SK-N-SH (cell line): Measurements from ENCODE around the gene LLGL2. TPM values are rescaled to one million over a fixed set of nuclear protein-coding genes. Genes with fewer than 3 reads are reported as not detected.

ENCODE experiments used
- CTCF ChIA-PET: fragments of 300-600, 350-600 bp; formaldehyde crosslinking; extraction: SDS; loops from one replicate; lab custom pipeline; 2021; lab: Yijun Ruan, JAX
- POLR2A ChIA-PET: fragments of 350-600 bp; sonication (Branson Sonifier 250); formaldehyde crosslinking; extraction: SDS; loops from one replicate; lab custom pipeline; 2020; ENCODE audit warnings: antibody characterized with exemption, inconsistent platforms; lab: Yijun Ruan, JAX
- DNase-seq: peaks from one replicate; pipeline ENCODE4 v3.0.0; 2012
- H2AFZ ChIP-seq: fragments of 200-600 bp; sonication (generic); 2 replicates; pipeline ENCODE4 v1.8.1; 2016; ENCODE audit warnings: antibody characterized with exemption, mild to moderate bottlenecking, low read depth
- H3F3A ChIP-seq: fragments of 200-600 bp; sonication (generic); replicated peaks from 2 replicates; pipeline ENCODE3; 2016; ENCODE audit warnings: antibody characterized with exemption, mild to moderate bottlenecking; ENCODE audit not compliant: insufficient read depth
- H3K27ac ChIP-seq, 2 experiments: fragments of 200-500 bp in 1 of 2; fragments of 200-600 bp in 1 of 2; sonication (Bioruptor generic) in 1 of 2; sonication (generic), shearing (Covaris generic) in 1 of 2; 2 replicates each; pipeline versions ENCODE4 v1.5.1 to v1.6.1; 2014 to 2016; ENCODE audit warnings: low read depth in 2 of 2, inconsistent platforms in 1 of 2, low read length in 1 of 2, mild to moderate bottlenecking in 1 of 2, mixed read lengths in 1 of 2
- H3K27me3 ChIP-seq: fragments of 200-600 bp; sonication (generic), shearing (Covaris generic); 2 replicates; pipeline ENCODE4 v1.6.1; 2016; ENCODE audit warnings: mixed run types; ENCODE audit not compliant: insufficient read depth
- H3K36me3 ChIP-seq, 2 experiments: fragments of 200-500 bp in 1 of 2; fragments of 200-600 bp in 1 of 2; sonication (Bioruptor generic) in 1 of 2; sonication (generic) in 1 of 2; replicated peaks in 1 of 2; 2 replicates each; pipeline versions ENCODE3 to v1.5.1; 2014 to 2016; ENCODE audit warnings: low read length in 1 of 2, mild to moderate bottlenecking in 1 of 2; ENCODE audit not compliant: insufficient read depth in 2 of 2, control insufficient read depth in 1 of 2
- H3K4me1 ChIP-seq, 2 experiments: fragments of 200-500 bp in 1 of 2; fragments of 200-600 bp in 1 of 2; sonication (Bioruptor generic) in 1 of 2; sonication (generic), shearing (Covaris generic) in 1 of 2; 2 replicates each; pipeline versions ENCODE4 v1.5.1 to v1.6.1; 2014 to 2016; ENCODE audit warnings: low read depth in 1 of 2, low read length in 1 of 2, mixed run types in 1 of 2; ENCODE audit not compliant: insufficient read depth in 2 of 2, control insufficient read depth in 1 of 2
- H3K4me2 ChIP-seq: fragments of 200-600 bp; sonication (generic), shearing (Covaris generic); 2 replicates; pipeline ENCODE4 v1.6.1; 2017; ENCODE audit warnings: mixed run types
- H3K4me3 ChIP-seq, 2 experiments: fragments of 200-500 bp in 1 of 2; fragments of 200-600 bp in 1 of 2; sonication (Bioruptor generic) in 1 of 2; sonication (generic), shearing (Covaris generic) in 1 of 2; 2 replicates each; pipeline versions ENCODE4 v1.5.1 to v1.8.1; 2014 to 2016; ENCODE audit warnings: low read depth in 2 of 2, inconsistent platforms in 1 of 2, low read length in 1 of 2, mild to moderate bottlenecking in 1 of 2, mixed read lengths in 1 of 2, moderate library complexity in 1 of 2
- H3K79me2 ChIP-seq: fragments of 200-600 bp; sonication (generic); 2 replicates; pipeline ENCODE4 v1.8.1; 2017; ENCODE audit warnings: mild to moderate bottlenecking; ENCODE audit not compliant: insufficient read depth
- H3K9ac ChIP-seq: fragments of 200-600 bp; sonication (generic); 2 replicates; pipeline ENCODE4 v1.6.1; 2017; ENCODE audit warnings: mixed run types
- H3K9me2 ChIP-seq: fragments of 200-600 bp; sonication (generic); 2 replicates; pipeline ENCODE4 v1.6.1; 2017; ENCODE audit warnings: mixed run types
- H3K9me3 ChIP-seq: fragments of 200-600 bp; sonication (generic); 2 replicates; pipeline ENCODE4 v1.6.1; 2017; ENCODE audit warnings: mixed run types, mild to moderate bottlenecking, moderate library complexity
- H4K20me1 ChIP-seq: fragments of 200-600 bp; sonication (generic); 2 replicates; pipeline ENCODE4 v1.6.1; 2017; ENCODE audit warnings: mild to moderate bottlenecking, mixed run types; ENCODE audit not compliant: insufficient read depth
- CHD2 ChIP-seq: fragments of 150-350 bp; IDR thresholded peaks from 2 replicates; pipeline ENCODE4 v1.6.1; 2018; ENCODE audit warnings: low read length; ENCODE audit not compliant: partially characterized antibody
- ELF1 ChIP-seq: IDR thresholded peaks from 2 replicates; pipeline ENCODE4 v1.4.0; 2012
- EZH2phosphoT487 ChIP-seq: fragments of 200-600 bp; sonication (generic); IDR thresholded peaks from 2 replicates; pipeline ENCODE4 v1.6.1; 2017; ENCODE audit warnings: low read depth, mixed run types, mild to moderate bottlenecking, antibody characterized with exemption, moderate library complexity, borderline replicate concordance
- FOSL2 ChIP-seq: IDR thresholded peaks from 2 replicates; pipeline ENCODE4 v1.4.0; 2012; ENCODE audit warnings: low read depth, mild to moderate bottlenecking, moderate library complexity, borderline replicate concordance
- FOXJ3 ChIP-seq: sonication (generic); formaldehyde crosslinking; IDR thresholded peaks from 2 replicates; pipeline ENCODE4 v1.5.1; 2020; ENCODE audit warnings: mild to moderate bottlenecking, missing genetic modification reagents
- GATA2 ChIP-seq: sonication (generic); formaldehyde crosslinking; IDR thresholded peaks from 2 replicates; pipeline ENCODE4 v1.5.0; 2020; ENCODE audit warnings: mild to moderate bottlenecking, missing genetic modification reagents
- NRF1 ChIP-seq: IDR thresholded peaks from 2 replicates; pipeline ENCODE4 v1.6.1; 2012; ENCODE audit warnings: low read depth, mild to moderate bottlenecking, low read length
- PBX3 ChIP-seq: IDR thresholded peaks from 2 replicates; pipeline ENCODE4; 2012
- RCOR1 ChIP-seq: fragments of 150-350 bp; IDR thresholded peaks from 2 replicates; pipeline ENCODE4 v1.6.1; 2017; ENCODE audit warnings: antibody characterized with exemption, low read length
- RFX5 ChIP-seq: IDR thresholded peaks from 2 replicates; pipeline ENCODE4 v1.6.1; 2012; ENCODE audit warnings: mild to moderate bottlenecking, improper control_type of control experiment, low read length
- TAF1 ChIP-seq: IDR thresholded peaks from 2 replicates; pipeline ENCODE4 v1.6.1; 2012; ENCODE audit warnings: low read depth, mild to moderate bottlenecking, low read length, moderate library complexity, borderline replicate concordance
- YY1 ChIP-seq: IDR thresholded peaks from 2 replicates; pipeline ENCODE4 v1.4.0; 2012; ENCODE audit warnings: low read depth, mild to moderate bottlenecking
- WGBS: methylation state at CpG from one replicate; pipeline ENCODE4 v1.1.6; 2017; ENCODE audit warnings: low lambda C conversion rate; 5-methylcytosine and 5-hydroxymethylcytosine counted together
- polyA plus RNA-seq, 3 experiments: library from polyadenylated mRNA; depleted of rRNA; stranded (reverse); fragments of >200 nt; gene quantifications; 2 replicates each; pipeline ENCODE4 v1.2.3, GENCODE V29; 2012

LLGL2 gene
- polyA plus RNA-seq, 1 of the 3 experiments (the other 2 are of a cell fraction): 6.7 TPM

- Histone ChIP-seq H3K4me3 (no peak overlapping the region), H3K9me2 (no peaks in the 10 kb centered on the region), H2AFZ (no peak overlapping the region), H3K4me2 (no peak overlapping the region), H3K4me1 (peaks cover 0 to 10% of the 10 kb centered on the region in 2 experiments; a peak in 1 of 4 replicates), H3F3A (no peaks in the 10 kb centered on the region), H3K9me3 (no peaks in the 10 kb centered on the region), H3K27me3 (no peaks in the 10 kb centered on the region), H3K79me2 (0 out of 2 replicates have a peak, but pooled peaks cover 3% of the 10 kb centered on the region), H4K20me1 (peaks cover 8% of the 10 kb centered on the region; the same call in 1 of the 2 replicates), H3K27ac (no peak overlapping the region), H3K9ac (no peak overlapping the region), H3K36me3 (peaks cover 0 to 47% of the 10 kb centered on the region in 2 experiments)
- ChIA-PET CTCF (interaction anchor here (1.0 to 2.0 kb wide), 5 partner anchors 10 to 258 kb away, joined by 3 to 7 read pairs (median 3); partner anchors contain the start of genes MIF4GD and TSEN54), POLR2A (interaction anchor here (1.2 to 1.9 kb wide), 2 partner anchors 9 to 11 kb away, joined by 3 to 7 read pairs; no protein-coding TSS in a partner anchor)
- peak; percentile 36 for DNase-seq
- 76% methylated on average over 11 of the region's 14 CpGs for WGBS
- TF ChIP-seq ELF1: no peak
- no peak for TF ChIP-seq RFX5
- no peak for TF ChIP-seq RCOR1
- TF ChIP-seq PBX3: no peak
- no peak for TF ChIP-seq GATA2 (CRISPR knock-in tag)
- no peak for TF ChIP-seq TAF1
- TF ChIP-seq CHD2: no peak
Measured at GRCh38 chr17:75489511-75489955, 36.0 kb upstream of the LLGL2 start.

- POLR2A ChIA-PET: interaction anchor here (1.2 to 1.9 kb wide), 2 partner anchors 9 to 10 kb away, joined by 3 to 7 read pairs; no protein-coding TSS in a partner anchor
- H3K79me2 ChIP-seq: 0 out of 2 replicates have a peak, but pooled peaks cover 3% of the 10 kb centered on the region
- no peaks in the 10 kb centered on the region for H3K27me3 ChIP-seq
- no peak overlapping the region for H3K27ac ChIP-seq
- H2AFZ ChIP-seq: no peak overlapping the region
- no peak for TF ChIP-seq YY1
- TF ChIP-seq RCOR1: no peak
- no peak for TF ChIP-seq EZH2phosphoT487
- TF ChIP-seq ELF1: no peak
- no peak for TF ChIP-seq CHD2
- TF ChIP-seq NRF1: no peak
- no peak for TF ChIP-seq FOSL2
- no peak for TF ChIP-seq TAF1
- TF ChIP-seq FOXJ3: no peak
- H3F3A ChIP-seq: no peaks in the 10 kb centered on the region
- WGBS: 88% methylated on average over 8 of the region's 14 CpGs
- H3K36me3 ChIP-seq: peaks cover 0 to 51% of the 10 kb centered on the region in 2 experiments
- H3K4me3 ChIP-seq: no peak overlapping the region
- H4K20me1 ChIP-seq: peaks cover 5% of the 10 kb centered on the region; the same call in 1 of the 2 replicates
- H3K9me2 ChIP-seq: no peaks in the 10 kb centered on the region
- H3K4me1 ChIP-seq: peaks cover 0 to 10% of the 10 kb centered on the region in 2 experiments; a peak in 1 of 4 replicates
- H3K4me2 ChIP-seq: no peak overlapping the region
- DNase-seq: peak; percentile 39
- CTCF ChIA-PET: interaction anchor here (1.0 to 2.0 kb wide), 5 partner anchors 9 to 257 kb away, joined by 3 to 7 read pairs (median 3); partner anchors contain the start of genes MIF4GD and TSEN54
- H3K9ac ChIP-seq: no peak overlapping the region
- H3K9me3 ChIP-seq: no peaks in the 10 kb centered on the region
Measured at GRCh38 chr17:75490173-75490743, 35.2 kb upstream of the LLGL2 start.
